Esophagus muscularis mucosa (tissue), 4 donors: ENCODE results near the gene PLA2G4D. TPM values are rescaled to one million over a fixed set of nuclear protein-coding genes. Genes with fewer than 3 reads are reported as not detected.

ENCODE experiments used
- DNase-seq: peaks from one replicate; pipeline ENCODE4 v3.0.0-alpha.2; 2017; ENCODE audit errors: extremely low spot score
- H3K27ac ChIP-seq, 4 donors: fragments of 200-600 bp; sonication (generic); replicated peaks in 1 of 4; 1 replicate in 3 of 4; 2 replicates in 1 of 4; pipeline ENCODE4 v1.5.1; 2016 to 2019; ENCODE audit warnings: mild to moderate bottlenecking in 1 of 4
- H3K27me3 ChIP-seq, 4 donors: fragments of 200-600 bp; sonication (generic); one replicate each; pipeline versions ENCODE4 v1.5.1 to v1.6.0; 2016 to 2019
- H3K36me3 ChIP-seq, 4 donors: fragments of 200-600 bp; sonication (generic); one replicate each; pipeline ENCODE4 v1.5.1; 2016 to 2019
- H3K4me1 ChIP-seq, 4 donors: fragments of 200-600 bp; sonication (generic); one replicate each; pipeline ENCODE4 v1.5.1; 2016 to 2019
- H3K4me3 ChIP-seq, 4 donors: fragments of 200-600 bp; sonication (generic); 1 replicate in 2 of 4; 2 replicates in 2 of 4; pipeline ENCODE4 v1.5.1; 2016 to 2019; ENCODE audit warnings: mild to moderate bottlenecking in 4 of 4, moderate library complexity in 1 of 4
- H3K9me3 ChIP-seq, 4 donors: fragments of 200-600 bp; sonication (generic); 1 replicate in 3 of 4; 2 replicates in 1 of 4; pipeline ENCODE4 v1.5.1; 2016 to 2019
- CTCF ChIP-seq, 3 experiments: fragments of 200-600 bp in 2 of 3; fragments of 450-650 bp in 1 of 3; sonication (generic) in 2 of 3; IDR thresholded peaks; one replicate each; pipeline ENCODE4 v1.5.1; 2017 to 2019; ENCODE audit warnings: antibody characterized with exemption in 3 of 3, mild to moderate bottlenecking in 2 of 3, moderate library complexity in 1 of 3
- EP300 ChIP-seq: sonication (generic); formaldehyde crosslinking; IDR thresholded peaks from one replicate; pipeline ENCODE4 v1.6.1; 2017; ENCODE audit warnings: antibody characterized with exemption
- POLR2A ChIP-seq: fragments of 450-650 bp; IDR thresholded peaks from one replicate; pipeline ENCODE4 v1.6.1; 2017; ENCODE audit warnings: antibody characterized with exemption, moderate library complexity, mild to moderate bottlenecking, low read depth
- POLR2AphosphoS5 ChIP-seq, 2 donors: sonication (generic); formaldehyde crosslinking; IDR thresholded peaks; one replicate each; pipeline ENCODE4 v1.6.1; 2017; ENCODE audit warnings: antibody characterized with exemption in 2 of 2
- WGBS: methylation state at CpG from one replicate; pipeline ENCODE4 v1.1.5; 2018; 5-methylcytosine and 5-hydroxymethylcytosine counted together
- intact Hi-C: fragments of 100-400 bp; cut with DNase I; formaldehyde crosslinking; loops from one replicate; pipeline ENCODE4 v1.15.1; 2023
- total RNA-seq, 4 donors: library from RNA; depleted of rRNA; stranded (reverse); fragments of >200 nt; gene quantifications; one replicate each; pipeline versions ENCODE4 v1.1.0 to v1.2.1, GENCODE V29; 2016

Gene PLA2G4D
- total RNA-seq, 4 donors from 2014 or later: not detected

DNA sequence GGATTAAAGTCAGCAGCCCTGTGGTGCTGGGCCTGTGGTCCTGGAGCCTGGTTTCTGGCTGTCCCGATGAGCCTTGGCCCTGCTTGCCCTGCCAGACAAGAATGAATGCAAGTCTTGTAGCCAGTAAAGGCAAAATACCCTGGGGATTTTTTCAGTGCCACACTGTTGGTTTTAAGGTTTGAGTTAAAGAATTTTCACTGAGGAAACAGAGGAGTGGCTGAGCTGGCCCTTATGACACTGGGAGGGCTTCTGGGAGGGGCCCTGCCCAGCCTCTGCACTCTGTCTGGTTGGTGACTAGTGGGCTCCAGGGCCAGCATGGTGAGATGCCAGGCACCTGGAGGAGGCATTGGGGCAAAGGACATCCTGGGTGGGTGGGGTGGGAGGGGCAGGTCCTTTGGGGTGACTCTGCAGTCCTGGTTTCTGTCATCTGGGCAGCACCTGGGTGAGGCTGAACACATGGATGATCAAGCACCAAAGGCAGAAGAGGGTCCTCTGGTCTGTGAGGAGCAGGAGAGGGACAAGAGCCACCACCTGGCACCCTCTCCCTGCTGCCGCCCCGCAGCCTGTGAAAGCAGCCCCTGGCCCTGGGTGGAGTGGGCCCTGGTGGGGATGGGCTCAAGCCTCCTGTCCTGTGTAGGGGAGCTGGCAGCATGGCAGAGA, 61.0 kb downstream of the PLA2G4D start:
- 77% methylated on average over 2 of the region's 3 CpGs for WGBS
- H3K27me3 ChIP-seq: no peaks in the 10 kb centered on the region
- H3K4me1 ChIP-seq: peaks cover 0 to 5% (median 0%) of the 10 kb centered on the region in 4 donors
- no peaks in the 10 kb centered on the region for H3K36me3 ChIP-seq
- TF ChIP-seq CTCF (IDR thresholded peaks at IDR 0.05) (no peak), POLR2AphosphoS5 (IDR thresholded peaks at IDR 0.05) (no peak), EP300 (no peak), POLR2A (no peak)
- intact Hi-C loops: no loop called here
- no peak for DNase-seq
- H3K27ac ChIP-seq: no peak overlapping the region
- no peaks in the 10 kb centered on the region for H3K9me3 ChIP-seq
- H3K4me3 ChIP-seq: no peak overlapping the region

DNA sequence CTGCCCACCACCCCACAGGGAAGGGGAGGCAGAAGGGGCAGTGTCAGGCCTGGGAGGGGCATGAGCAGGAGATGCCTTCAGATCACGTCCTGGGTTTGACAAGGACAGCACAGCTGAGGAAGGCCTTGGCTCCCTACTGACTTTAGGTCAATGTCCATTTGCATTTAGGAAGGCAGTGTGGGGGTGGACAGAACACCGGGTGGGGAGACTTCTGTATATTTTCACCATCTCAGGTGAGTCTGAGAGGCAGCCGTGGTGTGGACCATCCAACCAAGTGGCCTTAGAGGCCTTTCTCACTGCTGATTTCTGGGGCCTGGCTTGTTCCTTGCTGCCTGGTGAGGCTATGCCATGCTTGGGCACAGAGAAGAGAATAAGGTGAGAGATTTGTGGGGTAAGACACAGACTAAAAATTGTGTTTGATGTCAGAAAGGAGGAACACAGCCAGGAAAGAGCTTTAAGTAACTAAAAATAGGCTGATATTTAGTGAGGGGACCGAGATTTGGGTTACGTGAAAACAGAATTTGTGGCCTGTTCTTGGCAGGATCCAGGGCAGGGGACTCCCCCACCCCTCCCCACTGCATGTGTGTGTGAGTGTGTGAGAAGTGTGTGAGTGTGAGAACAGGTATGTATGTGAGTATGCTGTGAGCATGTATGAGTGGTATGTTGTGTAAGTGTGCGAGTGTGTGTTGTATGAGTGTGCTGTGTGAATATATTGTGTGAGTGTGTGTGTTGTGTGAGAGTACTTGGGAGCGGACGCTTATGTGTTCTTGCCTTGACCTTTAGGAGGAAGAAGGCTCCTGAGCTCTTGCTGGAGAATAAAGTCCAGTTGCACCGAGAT, 61.8 kb downstream of the PLA2G4D start:
- DNase-seq: no peak
- H3K4me3 ChIP-seq: no peak overlapping the region
- H3K36me3 ChIP-seq: no peaks in the 10 kb centered on the region
- no peak overlapping the region for H3K27ac ChIP-seq
- TF ChIP-seq EP300: no peak
- no peak for TF ChIP-seq CTCF (IDR thresholded peaks at IDR 0.05)
- TF ChIP-seq POLR2AphosphoS5 (IDR thresholded peaks at IDR 0.05): no peak
- TF ChIP-seq POLR2A: no peak
- peaks cover 0 to 5% (median 0%) of the 10 kb centered on the region in 4 donors for H3K4me1 ChIP-seq
- H3K9me3 ChIP-seq: no peaks in the 10 kb centered on the region
- no peaks in the 10 kb centered on the region for H3K27me3 ChIP-seq
- intact Hi-C loops: no loop called here
- 81% methylated on average over 8 of the region's 9 CpGs for WGBS

DNA sequence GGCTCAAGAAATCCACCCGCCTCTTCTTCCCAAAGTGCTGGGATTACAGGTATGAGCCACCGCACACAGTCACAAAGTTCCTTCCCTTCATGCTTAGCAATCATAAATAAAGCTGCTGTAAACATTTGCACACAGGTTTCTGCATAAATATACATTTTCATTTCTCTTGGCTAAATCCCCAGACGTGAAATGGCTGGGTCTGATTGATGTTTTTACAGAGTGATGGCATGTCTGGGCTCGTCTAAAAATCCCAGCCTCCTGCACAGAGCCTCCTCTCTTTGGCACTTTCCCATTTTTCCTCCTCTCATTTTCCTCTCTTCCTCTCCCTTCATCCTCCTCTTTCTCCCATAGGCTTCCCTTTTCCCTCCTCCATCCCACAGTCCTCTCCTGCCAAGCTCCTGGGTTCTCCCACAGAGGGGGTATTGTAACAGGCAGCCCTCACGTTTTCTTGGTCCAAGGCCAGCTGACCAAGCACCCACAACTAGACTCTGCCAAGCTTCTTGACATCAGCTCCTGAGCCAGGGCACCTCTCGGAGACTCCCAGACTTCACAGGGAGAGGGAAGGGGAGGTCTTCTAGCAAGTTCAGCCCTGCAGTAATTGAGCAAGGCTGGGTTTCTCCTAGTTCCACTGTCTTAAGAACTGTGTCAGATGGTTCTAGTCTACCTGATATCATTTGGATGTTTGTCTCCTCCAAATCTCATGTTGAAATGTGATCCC, 63.0 kb downstream of the PLA2G4D start:
- Histone ChIP-seq H3K27me3 (no peaks in the 10 kb centered on the region), H3K4me3 (no peak overlapping the region), H3K9me3 (no peaks in the 10 kb centered on the region), H3K27ac (no peak overlapping the region), H3K4me1 (peaks cover 0 to 5% (median 0%) of the 10 kb centered on the region in 4 donors), H3K36me3 (no peaks in the 10 kb centered on the region)
- no peak for DNase-seq
- no peak for TF ChIP-seq POLR2AphosphoS5 (IDR thresholded peaks at IDR 0.05)
- TF ChIP-seq POLR2A: no peak
- no peak for TF ChIP-seq CTCF (IDR thresholded peaks at IDR 0.05)
- TF ChIP-seq EP300: no peak
- 47% methylated on average over 6 of the region's 6 CpGs for WGBS
- intact Hi-C loops: no loop called here

DNA sequence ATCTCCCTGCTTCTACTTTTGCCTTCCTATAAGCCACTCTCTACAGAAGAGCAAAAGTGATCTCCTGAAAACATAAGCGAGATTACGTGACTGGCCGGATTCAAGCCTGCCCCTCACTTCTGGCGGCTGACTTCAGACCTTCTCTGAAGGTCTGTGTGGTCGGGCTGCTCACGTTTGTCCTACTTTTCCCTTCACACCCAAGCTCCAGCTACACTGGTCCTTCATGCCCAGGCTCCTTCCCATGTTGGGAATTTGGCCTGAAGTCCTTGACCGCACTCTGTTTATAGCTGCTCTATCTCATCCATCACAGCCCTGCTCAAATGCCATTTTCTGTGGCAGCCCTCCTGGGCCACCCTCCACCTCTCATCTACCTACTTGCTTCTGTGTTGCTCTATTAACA, 66.8 kb downstream of the PLA2G4D start:
- DNase-seq: no peak
- Histone ChIP-seq H3K27me3 (no peaks in the 10 kb centered on the region), H3K4me1 (peaks cover 0 to 2% (median 0%) of the 10 kb centered on the region in 4 donors), H3K9me3 (no peaks in the 10 kb centered on the region), H3K36me3 (no peaks in the 10 kb centered on the region), H3K4me3 (no peak overlapping the region), H3K27ac (no peak overlapping the region)
- intact Hi-C loops: no loop called here
- 71% methylated on average over 7 of the region's 7 CpGs for WGBS
- TF ChIP-seq CTCF (IDR thresholded peaks at IDR 0.05): no peak
- no peak for TF ChIP-seq POLR2A
- TF ChIP-seq EP300: no peak
- no peak for TF ChIP-seq POLR2AphosphoS5 (IDR thresholded peaks at IDR 0.05)
